ENCODE measurements around the gene LBR.

- TF ChIP-seq POLR2AphosphoS5 (IDR thresholded peaks at IDR 0.05) (no peak), CTCF (IDR thresholded peaks at IDR 0.05) (no peak), POLR2A (IDR thresholded peaks at IDR 0.05) (no peak)
These were observed 8.1 kb upstream of the LBR start for GRCh38 chr1:225435957-225436392.
